HepG2 (cell line): Measurements from ENCODE around the gene PHF5A. TPM values are rescaled to one million over a fixed set of nuclear protein-coding genes. Genes with fewer than 3 reads are reported as not detected.
A peak's percentile ranks its signal among the peaks of the same experiment; 100 is the strongest.

Source experiments
- ATAC-seq: fragments of 200-7000 bp; cut with Tn5 transposase; 3 replicates; pipeline ENCODE4 v1.9.1; 2020; ENCODE audit warnings: mild to moderate bottlenecking, moderate library complexity
- BruUV-seq: library from RNA; stranded (reverse); fragments of 400-500 nt; replicated peaks from 2 replicates; lab custom pipeline; 2021; lab: Mats Ljungman, UMichigan
- CTCF ChIA-PET: fragments of 300-600 bp; formaldehyde crosslinking; extraction: SDS; loops from one replicate; lab custom pipeline; 2021; ENCODE audit warnings: low total read pairs, inconsistent platforms, low intra/inter-chr PET ratio; lab: Yijun Ruan, JAX
- POLR2A ChIA-PET: fragments of 350-600 bp; sonication (Branson Sonifier 250); formaldehyde crosslinking; loops from one replicate; lab custom pipeline; 2020; ENCODE audit warnings: antibody characterized with exemption, inconsistent platforms; lab: Yijun Ruan, JAX
- DNase-seq: peaks from one replicate; pipeline ENCODE4 v3.0.0-alpha.2; 2015; ENCODE audit warnings: low spot score
- FAIRE-seq: peaks from 3 replicates; lab custom pipeline; 2011; peaks lifted over from hg19 to GRCh38; lab: Jason Lieb, UNC
- H2AFZ ChIP-seq: one replicate; pipeline ENCODE4 v1.6.1; 2011; ENCODE audit warnings: low read length, inconsistent platforms
- H3K27ac ChIP-seq: fragments of 300-600 bp; 3 replicates; pipeline ENCODE4 v1.8.0; 2011; ENCODE audit warnings: mixed run types, mild to moderate bottlenecking, mixed read lengths, low read length, inconsistent platforms; ENCODE audit not compliant: insufficient read depth; ENCODE audit errors: extremely low read length
- H3K27me3 ChIP-seq, 2 experiments: fragments of 200-600 bp in 1 of 2; 2 replicates in 1 of 2; 3 replicates in 1 of 2; pipeline versions ENCODE4 v1.6.0 to v1.8.0; 2011; ENCODE audit warnings: low read length in 2 of 2, mild to moderate bottlenecking in 2 of 2, moderate library complexity in 2 of 2, inconsistent platforms in 1 of 2; ENCODE audit not compliant: insufficient read depth in 2 of 2, control insufficient read depth in 1 of 2
- H3K36me3 ChIP-seq, 2 experiments: fragments of 200-600 bp in 1 of 2; replicated peaks in 1 of 2; 2 replicates in 1 of 2; 3 replicates in 1 of 2; pipeline versions ENCODE4 v1.5.1 to v1.8.0; 2011; ENCODE audit warnings: low read length in 2 of 2, inconsistent platforms in 1 of 2; ENCODE audit not compliant: insufficient read depth in 2 of 2, control insufficient read depth in 1 of 2
- H3K4me1 ChIP-seq: 2 replicates; pipeline ENCODE4 v1.5.1; 2012; ENCODE audit warnings: low read length, inconsistent platforms; ENCODE audit not compliant: insufficient read depth
- H3K4me2 ChIP-seq: 2 replicates; pipeline ENCODE4 v1.6.0; 2011; ENCODE audit warnings: low read depth, low read length, inconsistent platforms
- H3K4me3 ChIP-seq, 3 experiments: fragments of 200-600 bp in 1 of 3; sonication (generic), shearing (Covaris generic) in 1 of 3; replicated peaks in 1 of 3; 2 replicates each; pipeline ENCODE4 v1.5.1; 2011 to 2016; ENCODE audit warnings: low read length in 3 of 3, inconsistent platforms in 2 of 3, low read depth in 2 of 3, mild to moderate bottlenecking in 2 of 3, control low read depth in 1 of 3, mixed read lengths in 1 of 3; ENCODE audit not compliant: insufficient read depth in 1 of 3
- H3K79me2 ChIP-seq: one replicate; pipeline ENCODE4 v1.6.1; 2011; ENCODE audit warnings: low read length, inconsistent platforms; ENCODE audit not compliant: insufficient read depth
- H3K9ac ChIP-seq: 2 replicates; pipeline ENCODE4 v1.6.0; 2011; ENCODE audit warnings: mild to moderate bottlenecking, low read depth, low read length, inconsistent platforms; ENCODE audit not compliant: insufficient read depth
- H3K9me3 ChIP-seq: 2 replicates; pipeline ENCODE4 v1.5.1; 2012; ENCODE audit warnings: mild to moderate bottlenecking, low read length
- H4K20me1 ChIP-seq: 2 replicates; pipeline ENCODE4 v1.6.0; 2011; ENCODE audit warnings: inconsistent platforms, mild to moderate bottlenecking, low read length, moderate library complexity; ENCODE audit not compliant: insufficient read depth
- AKAP8 ChIP-seq: sonication (generic); formaldehyde crosslinking; IDR thresholded peaks from 2 replicates; pipeline ENCODE4 v1.5.1; 2020; ENCODE audit warnings: mild to moderate bottlenecking, missing genetic modification reagents
- BRD4 ChIP-seq: sonication (generic); formaldehyde crosslinking; IDR thresholded peaks from 2 replicates; pipeline ENCODE4 v1.4.0; 2020; ENCODE audit warnings: missing genetic modification reagents
- NFIC ChIP-seq: IDR thresholded peaks from 2 replicates; pipeline ENCODE4 v1.6.1; 2012; ENCODE audit warnings: mild to moderate bottlenecking, low read length, inconsistent platforms
- NONO ChIP-seq, 2 experiments: fragments of 450-650 bp in 1 of 2; sonication (generic) in 1 of 2; formaldehyde crosslinking in 1 of 2; IDR thresholded peaks in 1 of 2; conservative IDR thresholded peaks in 1 of 2; 2 replicates each; pipeline versions ENCODE4 v1.6.1 to v1.8.0; 2017 to 2022; ENCODE audit warnings: mild to moderate bottlenecking in 1 of 2, missing genetic modification reagents in 1 of 2, moderate library complexity in 1 of 2
- SMARCE1 ChIP-seq: fragments of 450-650 bp; IDR thresholded peaks from 2 replicates; pipeline ENCODE4 v1.6.1; 2017; ENCODE audit warnings: borderline replicate concordance
- ZMYM2 ChIP-seq: sonication (generic); formaldehyde crosslinking; IDR thresholded peaks from 2 replicates; pipeline ENCODE4 v1.8.0; 2022; ENCODE audit warnings: mild to moderate bottlenecking, missing genetic modification reagents
- ZNF296 ChIP-seq: sonication (generic); formaldehyde crosslinking; conservative IDR thresholded peaks from 2 replicates; pipeline ENCODE4 v1.5.0; 2020; ENCODE audit warnings: mild to moderate bottlenecking, missing genetic modification reagents
- ZNF354B ChIP-seq: sonication (generic); formaldehyde crosslinking; IDR thresholded peaks from 2 replicates; pipeline ENCODE4 v1.8.0; 2022; ENCODE audit warnings: mild to moderate bottlenecking, missing genetic modification reagents
- ZNF580 ChIP-seq: IDR thresholded peaks from 2 replicates; pipeline ENCODE4 v1.6.1; 2016; ENCODE audit warnings: low read depth, borderline replicate concordance
- ZNF616 ChIP-seq: sonication (generic); formaldehyde crosslinking; IDR thresholded peaks from 2 replicates; pipeline ENCODE4 v1.5.0; 2020; ENCODE audit warnings: low read depth, mild to moderate bottlenecking, missing genetic modification reagents
- ZNF646 ChIP-seq: sonication (generic); formaldehyde crosslinking; IDR thresholded peaks from 2 replicates; pipeline ENCODE4 v1.9.0; 2021; ENCODE audit warnings: mild to moderate bottlenecking, missing genetic modification reagents
- ZNF687 ChIP-seq: sonication (generic); formaldehyde crosslinking; IDR thresholded peaks from 2 replicates; pipeline ENCODE4 v1.5.1; 2020; ENCODE audit warnings: mild to moderate bottlenecking, missing genetic modification reagents, moderate library complexity
- ZNF782 ChIP-seq: sonication (generic); formaldehyde crosslinking; IDR thresholded peaks from 2 replicates; pipeline ENCODE4 v1.4.0; 2020; ENCODE audit warnings: missing genetic modification reagents, mild to moderate bottlenecking, borderline replicate concordance
- WGBS: methylation state at CpG from one replicate; pipeline ENCODE4 v1.1.6; 2017; ENCODE audit warnings: low lambda C conversion rate; 5-methylcytosine and 5-hydroxymethylcytosine counted together
- in situ Hi-C: cut with HindIII; loops from 2 replicates; pipeline ENCODE4 v1.10.0; 2017; ENCODE audit warnings: low pct_unique_long_range_greater_than_20kb; ENCODE audit not compliant: extremely low pct_ligation_motif_present
- intact Hi-C: fragments of 100-400 bp; cut with micrococcal nuclease; formaldehyde crosslinking; loops from one replicate; pipeline ENCODE4 v1.10.0; 2022; ENCODE audit not compliant: unreplicated experiment
- polyA plus RNA-seq, 8 experiments: library from polyadenylated mRNA; depleted of rRNA in 3 of 8; stranded (reverse) in 7 of 8; unstranded in 1 of 8; fragments of >200 nt; fragmentation: Illumina TruSeq in 4 of 8; extraction: Trizol in 4 of 8; gene quantifications; 2 replicates each; pipeline versions ENCODE4 v1.2.1 to v1.2.3, GENCODE V29; 2011 to 2016; ENCODE audit warnings: low read depth in 4 of 8, missing spikeins in 1 of 8, mixed read lengths in 1 of 8; ENCODE audit not compliant: insufficient read depth in 1 of 8
- total RNA-seq, 5 experiments: library from RNA; depleted of rRNA; stranded (reverse); fragments of >200 nt; fragmentation: Illumina TruSeq; extraction: Trizol; gene quantifications; 2 replicates each; pipeline ENCODE4 v1.2.3, GENCODE V29; 2016; ENCODE audit warnings: low read depth in 1 of 5

PHF5A gene
- total and polyA plus RNA-seq, 2 of the 13 experiments (the other 11 are each of a cell fraction or from before 2014, with no cell fraction given): 56.6 to 105 TPM

GRCh38 chr22:41417622-41418390 is 50.7 kb downstream of the PHF5A start:
- H3K79me2 ChIP-seq: peaks cover 14% of the 10 kb centered on the region
- H4K20me1 ChIP-seq: no peaks in the 10 kb centered on the region
- H3K36me3 ChIP-seq: no peaks in the 10 kb centered on the region
- ChIA-PET CTCF (no interaction called here), POLR2A (interaction anchor here (0.9 to 2.1 kb wide), 9 partner anchors 14 to 172 kb away, joined by 3 to 6 read pairs (median 4); partner anchors contain the start of genes ACO2, PHF5A, PMM1 and TEF)
- H3K27ac ChIP-seq: no peak overlapping the region
- ATAC-seq: peak; percentile 12
- H3K27me3 ChIP-seq: no peaks in the 10 kb centered on the region; a peak in 1 of 5 replicates
- 71% methylated on average over 8 of the region's 13 CpGs for WGBS
- no peak overlapping the region for H2AFZ ChIP-seq
- no peak overlapping the region; the same call in 1 of the 2 replicates for H3K4me2 ChIP-seq
- in situ Hi-C loops: no loop called here
- FAIRE-seq: no peak
- no peak overlapping the region for H3K4me3 ChIP-seq
- BruUV-seq: no TSS peak
- H3K9ac ChIP-seq: no peak overlapping the region
- intact Hi-C loops: no loop called here
- H3K4me1 ChIP-seq: peaks cover 39% of the 10 kb centered on the region
- H3K9me3 ChIP-seq: no peaks in the 10 kb centered on the region
- DNase-seq: no peak
- TF ChIP-seq ZNF354B (CRISPR knock-in tag): no peak
- TF ChIP-seq SMARCE1: no peak
- TF ChIP-seq ZNF646 (CRISPR knock-in tag): no peak
- TF ChIP-seq BRD4: no peak
- TF ChIP-seq ZNF296 (CRISPR knock-in tag): no peak
- TF ChIP-seq NONO (IDR thresholded peaks at IDR 0.05): no peak
- TF ChIP-seq NONO (CRISPR knock-in tag; conservative IDR thresholded peaks at IDR 0.05): peak; percentile 12; the same call in 1 of the 2 replicates
- no peak for TF ChIP-seq ZNF580
- TF ChIP-seq ZNF687 (CRISPR knock-in tag): peak; percentile 44
- no peak for TF ChIP-seq ZNF616 (CRISPR knock-in tag)
- TF ChIP-seq AKAP8 (CRISPR knock-in tag): peak; percentile 50; the same call in 1 of the 2 replicates
- TF ChIP-seq NFIC: no peak
- TF ChIP-seq ZMYM2 (CRISPR knock-in tag): no peak
- no peak for TF ChIP-seq ZNF782 (CRISPR knock-in tag)
